DND-41 (cell line): ENCODE results near the gene PRKCE.
A peak's percentile ranks its signal among the peaks of the same experiment; 100 is the strongest.

ENCODE experiments used
- ATAC-seq: fragments of 200-7000 bp; cut with Tn5 transposase; 3 replicates; pipeline ENCODE4 v1.9.1; 2021; ENCODE audit warnings: low read depth; ENCODE audit not compliant: insufficient read depth
- DNase-seq: peaks from one replicate; pipeline ENCODE4 v3.0.0-alpha.2; 2020
- H2AFZ ChIP-seq: 2 replicates; pipeline ENCODE4 v1.6.0; 2012; ENCODE audit warnings: low read depth, low read length
- H3K27ac ChIP-seq: 2 replicates; pipeline ENCODE4 v1.5.1; 2012; ENCODE audit warnings: low read length, inconsistent platforms
- H3K27me3 ChIP-seq: fragments of 200-600 bp; sonication (generic); 2 replicates; pipeline ENCODE4 v1.6.0; 2012; ENCODE audit warnings: low read length, mild to moderate bottlenecking, inconsistent platforms; ENCODE audit not compliant: insufficient read depth, poor library complexity
- H3K36me3 ChIP-seq: 2 replicates; pipeline ENCODE4 v1.5.1; 2012; ENCODE audit warnings: low read length, inconsistent platforms; ENCODE audit not compliant: insufficient read depth
- H3K4me1 ChIP-seq: 2 replicates; pipeline ENCODE4 v1.5.1; 2012; ENCODE audit warnings: mild to moderate bottlenecking, low read length; ENCODE audit not compliant: insufficient read depth
- H3K4me2 ChIP-seq: 2 replicates; pipeline ENCODE4 v1.6.0; 2012; ENCODE audit warnings: mild to moderate bottlenecking, moderate library complexity, low read length, inconsistent platforms; ENCODE audit not compliant: insufficient read depth
- H3K4me3 ChIP-seq, 2 experiments: fragments of 200-600 bp in 1 of 2; shearing (Covaris generic) in 1 of 2; 2 replicates each; pipeline ENCODE4 v1.5.1; 2012 to 2016; ENCODE audit warnings: inconsistent platforms in 2 of 2, low read length in 2 of 2, mild to moderate bottlenecking in 2 of 2, low read depth in 1 of 2, moderate library complexity in 1 of 2
- H3K79me2 ChIP-seq: 2 replicates; pipeline ENCODE4 v1.6.0; 2012; ENCODE audit warnings: low read length, inconsistent platforms; ENCODE audit not compliant: insufficient read depth
- H3K9ac ChIP-seq: 2 replicates; pipeline ENCODE4 v1.6.0; 2012; ENCODE audit warnings: low read depth, mild to moderate bottlenecking, inconsistent platforms, low read length, moderate library complexity
- H3K9me3 ChIP-seq: 2 replicates; pipeline ENCODE4 v1.5.1; 2012; ENCODE audit warnings: low read length, moderate library complexity, mild to moderate bottlenecking, inconsistent platforms; ENCODE audit not compliant: insufficient read depth, severe bottlenecking
- H4K20me1 ChIP-seq: 2 replicates; pipeline ENCODE4 v1.6.0; 2012; ENCODE audit warnings: low read length; ENCODE audit not compliant: insufficient read depth
- EZH2 ChIP-seq: IDR thresholded peaks from 3 replicates; pipeline ENCODE4 v1.6.1; 2012; ENCODE audit warnings: borderline replicate concordance, low read depth, mild to moderate bottlenecking, moderate library complexity, low read length, inconsistent platforms; ENCODE audit not compliant: severe bottlenecking
- TF ChIP-seq, protein P1 (sequence below): IDR thresholded peaks from 2 replicates; pipeline ENCODE4 v1.5.1; 2012; ENCODE audit warnings: borderline replicate concordance, low read length, moderate library complexity, mild to moderate bottlenecking; ENCODE audit not compliant: poor library complexity, severe bottlenecking; ENCODE audit errors: extremely low read depth

The PRKCE gene

DNA sequence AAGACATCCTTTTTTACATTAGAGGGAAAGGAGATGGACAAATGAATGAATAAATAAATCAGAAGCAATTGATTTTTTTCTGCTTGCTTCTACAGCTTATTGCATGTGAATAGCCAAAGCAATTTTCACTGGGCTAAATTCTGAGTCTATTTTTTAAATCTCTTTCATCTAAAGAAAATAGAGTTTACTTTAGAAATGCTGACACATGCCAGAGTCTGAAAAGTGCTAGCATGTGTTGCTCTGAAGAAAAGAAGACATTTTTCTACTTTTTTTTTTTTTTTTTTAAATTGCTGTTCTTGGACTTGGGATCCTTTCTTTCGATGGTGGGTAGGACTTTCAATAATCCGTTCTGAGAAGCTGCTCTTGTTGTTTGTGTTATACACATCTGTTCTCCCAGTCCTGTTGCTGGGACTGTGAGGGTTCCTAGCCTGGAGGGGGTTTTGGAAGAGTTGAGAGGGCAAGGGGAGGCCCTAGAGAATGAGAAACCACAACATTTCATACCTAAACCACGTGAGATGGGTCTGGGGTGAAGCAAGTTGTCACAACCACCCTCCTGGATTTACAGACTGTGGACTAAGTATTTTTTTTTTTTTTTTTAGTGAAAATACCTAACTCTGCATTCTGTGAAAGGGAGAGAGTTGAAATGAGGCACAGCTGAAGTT, 193.5 kb downstream of the PRKCE start:
- Histone ChIP-seq H4K20me1 (no peaks in the 10 kb centered on the region), H3K4me2 (peak overlapping the region; percentile 58), H2AFZ (no peak overlapping the region), H3K9me3 (no peaks in the 10 kb centered on the region), H3K9ac (peak overlapping the region; percentile 59), H3K27me3 (no peaks in the 10 kb centered on the region), H3K36me3 (no peaks in the 10 kb centered on the region), H3K4me3 (no peak overlapping the region; a peak in 1 of 4 replicates), H3K27ac (peak overlapping the region; percentile 99), H3K4me1 (peaks cover 78% of the 10 kb centered on the region), H3K79me2 (no peaks in the 10 kb centered on the region)
- ATAC-seq (peak; percentile 74), DNase-seq (peak; percentile 69)
- TF ChIP-seq EZH2: no peak
- TF ChIP-seq, protein P1, sequence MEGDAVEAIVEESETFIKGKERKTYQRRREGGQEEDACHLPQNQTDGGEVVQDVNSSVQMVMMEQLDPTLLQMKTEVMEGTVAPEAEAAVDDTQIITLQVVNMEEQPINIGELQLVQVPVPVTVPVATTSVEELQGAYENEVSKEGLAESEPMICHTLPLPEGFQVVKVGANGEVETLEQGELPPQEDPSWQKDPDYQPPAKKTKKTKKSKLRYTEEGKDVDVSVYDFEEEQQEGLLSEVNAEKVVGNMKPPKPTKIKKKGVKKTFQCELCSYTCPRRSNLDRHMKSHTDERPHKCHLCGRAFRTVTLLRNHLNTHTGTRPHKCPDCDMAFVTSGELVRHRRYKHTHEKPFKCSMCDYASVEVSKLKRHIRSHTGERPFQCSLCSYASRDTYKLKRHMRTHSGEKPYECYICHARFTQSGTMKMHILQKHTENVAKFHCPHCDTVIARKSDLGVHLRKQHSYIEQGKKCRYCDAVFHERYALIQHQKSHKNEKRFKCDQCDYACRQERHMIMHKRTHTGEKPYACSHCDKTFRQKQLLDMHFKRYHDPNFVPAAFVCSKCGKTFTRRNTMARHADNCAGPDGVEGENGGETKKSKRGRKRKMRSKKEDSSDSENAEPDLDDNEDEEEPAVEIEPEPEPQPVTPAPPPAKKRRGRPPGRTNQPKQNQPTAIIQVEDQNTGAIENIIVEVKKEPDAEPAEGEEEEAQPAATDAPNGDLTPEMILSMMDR: no peak

DNA sequence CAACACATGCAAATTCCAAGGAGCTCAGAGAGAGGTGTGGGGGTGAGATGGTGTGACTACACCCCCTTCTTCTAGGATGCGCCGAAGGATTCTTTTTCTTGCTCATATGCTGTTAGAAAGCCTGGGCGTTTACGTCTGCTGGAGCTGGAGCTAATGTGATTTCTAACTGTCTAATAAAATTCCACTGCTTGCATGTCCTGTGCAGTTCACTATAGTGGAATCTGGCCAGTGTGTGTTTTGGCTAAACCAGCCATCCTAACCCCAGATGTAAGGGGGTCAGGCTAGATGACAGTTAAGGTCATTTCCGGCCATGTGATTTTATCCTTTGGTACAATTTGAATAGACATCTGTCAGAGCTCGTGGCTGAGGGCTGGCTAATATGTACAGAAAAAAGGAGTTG, 194.1 kb downstream of the PRKCE start:
- Histone ChIP-seq H3K4me1 (peaks cover 72% of the 10 kb centered on the region), H3K27me3 (no peaks in the 10 kb centered on the region), H3K36me3 (no peaks in the 10 kb centered on the region), H3K9ac (no peak overlapping the region; the same call in 1 of the 2 replicates), H3K27ac (peak overlapping the region; percentile 99), H2AFZ (no peak overlapping the region), H3K79me2 (no peaks in the 10 kb centered on the region), H3K4me2 (peak overlapping the region; percentile 58; the same call in 1 of the 2 replicates), H3K9me3 (no peaks in the 10 kb centered on the region), H4K20me1 (no peaks in the 10 kb centered on the region), H3K4me3 (no peak overlapping the region)
- DNase-seq: no peak
- no peak for ATAC-seq
- TF ChIP-seq, protein P1: no peak
- no peak for TF ChIP-seq EZH2

- no peaks in the 10 kb centered on the region for H3K79me2 ChIP-seq
- peaks cover 31% of the 10 kb centered on the region for H3K4me1 ChIP-seq
- H4K20me1 ChIP-seq: no peaks in the 10 kb centered on the region
- ATAC-seq (no peak), DNase-seq (no peak)
- H3K4me2 ChIP-seq: no peak overlapping the region
- no peaks in the 10 kb centered on the region for H3K36me3 ChIP-seq
- no peaks in the 10 kb centered on the region for H3K27me3 ChIP-seq
- H3K27ac ChIP-seq: no peak overlapping the region
- no peaks in the 10 kb centered on the region for H3K9me3 ChIP-seq
- H3K9ac ChIP-seq: no peak overlapping the region
- no peak overlapping the region for H2AFZ ChIP-seq
- no peak for TF ChIP-seq EZH2
- TF ChIP-seq, protein P1: no peak
- no peak overlapping the region for H3K4me3 ChIP-seq
These were observed 198.2 kb downstream of the PRKCE start for GRCh38 chr2:45849491-45850283.
